ENCODE data around the gene TMEM132D.

TMEM132D gene

GRCh38 chr12:129873833-129874208 lies 30.0 kb downstream of the TMEM132D start:
- Histone ChIP-seq H3K36me3 (ENCODE audit: low read length) (no peaks in the 10 kb centered on the region), H3F3A (ENCODE audit: insufficient read depth) (no peaks in the 10 kb centered on the region), H3K4me2 (ENCODE audit: low read depth, low read length, poor library complexity, severe bottlenecking) (no peak overlapping the region), H3K9me2 (replicated peaks; ENCODE audit: insufficient read depth, low read length) (no peaks in the 10 kb centered on the region), H3K9ac (ENCODE audit: low read length) (no peak overlapping the region), H3K27ac (ENCODE audit: low read depth, low read length) (no peak overlapping the region), H4K20me1 (ENCODE audit: low read depth, low read length) (no peaks in the 10 kb centered on the region), H2AFZ (ENCODE audit: low read depth, low read length, severe bottlenecking) (no peak overlapping the region), H3K79me2 (ENCODE audit: insufficient read depth, low read length) (no peaks in the 10 kb centered on the region), H3K9me3 (ENCODE audit: insufficient read depth, low read length) (no peaks in the 10 kb centered on the region), H3K27me3 (ENCODE audit: low read length) (no peaks in the 10 kb centered on the region), H3K4me3 (ENCODE audit: insufficient read depth, low read length, poor library complexity, severe bottlenecking) (no peak overlapping the region)
- TF ChIP-seq, protein P1, sequence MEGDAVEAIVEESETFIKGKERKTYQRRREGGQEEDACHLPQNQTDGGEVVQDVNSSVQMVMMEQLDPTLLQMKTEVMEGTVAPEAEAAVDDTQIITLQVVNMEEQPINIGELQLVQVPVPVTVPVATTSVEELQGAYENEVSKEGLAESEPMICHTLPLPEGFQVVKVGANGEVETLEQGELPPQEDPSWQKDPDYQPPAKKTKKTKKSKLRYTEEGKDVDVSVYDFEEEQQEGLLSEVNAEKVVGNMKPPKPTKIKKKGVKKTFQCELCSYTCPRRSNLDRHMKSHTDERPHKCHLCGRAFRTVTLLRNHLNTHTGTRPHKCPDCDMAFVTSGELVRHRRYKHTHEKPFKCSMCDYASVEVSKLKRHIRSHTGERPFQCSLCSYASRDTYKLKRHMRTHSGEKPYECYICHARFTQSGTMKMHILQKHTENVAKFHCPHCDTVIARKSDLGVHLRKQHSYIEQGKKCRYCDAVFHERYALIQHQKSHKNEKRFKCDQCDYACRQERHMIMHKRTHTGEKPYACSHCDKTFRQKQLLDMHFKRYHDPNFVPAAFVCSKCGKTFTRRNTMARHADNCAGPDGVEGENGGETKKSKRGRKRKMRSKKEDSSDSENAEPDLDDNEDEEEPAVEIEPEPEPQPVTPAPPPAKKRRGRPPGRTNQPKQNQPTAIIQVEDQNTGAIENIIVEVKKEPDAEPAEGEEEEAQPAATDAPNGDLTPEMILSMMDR (IDR thresholded peaks at IDR 0.05; ENCODE audit: insufficient read depth, low read length, poor library complexity, severe bottlenecking), result no peak
- no peak for TF ChIP-seq EZH2phosphoT487 (conservative IDR thresholded peaks at IDR 0.05; ENCODE audit: low read length)

- no peak for TF ChIP-seq EZH2phosphoT487 (conservative IDR thresholded peaks at IDR 0.05; ENCODE audit: low read length)
- TF ChIP-seq, protein P1 (IDR thresholded peaks at IDR 0.05; ENCODE audit: insufficient read depth, low read length, poor library complexity, severe bottlenecking), result no peak
- Histone ChIP-seq H3K4me3 (ENCODE audit: insufficient read depth, low read length, poor library complexity, severe bottlenecking) (no peak overlapping the region), H3K9me2 (replicated peaks; ENCODE audit: insufficient read depth, low read length) (no peaks in the 10 kb centered on the region), H4K20me1 (ENCODE audit: low read depth, low read length) (no peaks in the 10 kb centered on the region), H3K9ac (ENCODE audit: low read length) (no peak overlapping the region), H3F3A (ENCODE audit: insufficient read depth) (no peaks in the 10 kb centered on the region), H3K79me2 (ENCODE audit: insufficient read depth, low read length) (no peaks in the 10 kb centered on the region), H3K27me3 (ENCODE audit: low read length) (no peaks in the 10 kb centered on the region), H3K36me3 (ENCODE audit: low read length) (no peaks in the 10 kb centered on the region), H3K4me2 (ENCODE audit: low read depth, low read length, poor library complexity, severe bottlenecking) (no peak overlapping the region), H3K27ac (ENCODE audit: low read depth, low read length) (no peak overlapping the region), H2AFZ (ENCODE audit: low read depth, low read length, severe bottlenecking) (no peak overlapping the region), H3K9me3 (ENCODE audit: insufficient read depth, low read length) (no peaks in the 10 kb centered on the region)
Measured at GRCh38 chr12:129873111-129873832, 30.6 kb downstream of the TMEM132D start.

- no peaks in the 10 kb centered on the region for H4K20me1 ChIP-seq (ENCODE audit: low read depth, low read length)
- TF ChIP-seq, protein P1 (IDR thresholded peaks at IDR 0.05; ENCODE audit: insufficient read depth, low read length, poor library complexity, severe bottlenecking), result no peak
- no peak for TF ChIP-seq EZH2phosphoT487 (conservative IDR thresholded peaks at IDR 0.05; ENCODE audit: low read length)
Measured at GRCh38 chr12:129871991-129872972, 31.5 kb downstream of the TMEM132D start.

More at GRCh38 chr12:129871991-129872972, 31.5 kb downstream of the TMEM132D start:
- Histone ChIP-seq H3K79me2 (ENCODE audit: insufficient read depth, low read length) (no peaks in the 10 kb centered on the region), H3K9ac (ENCODE audit: low read length) (no peak overlapping the region), H3K27me3 (ENCODE audit: low read length) (no peaks in the 10 kb centered on the region), H2AFZ (ENCODE audit: low read depth, low read length, severe bottlenecking) (no peak overlapping the region), H3K36me3 (ENCODE audit: low read length) (no peaks in the 10 kb centered on the region), H3K9me2 (replicated peaks; ENCODE audit: insufficient read depth, low read length) (no peaks in the 10 kb centered on the region), H3K4me3 (ENCODE audit: insufficient read depth, low read length, poor library complexity, severe bottlenecking) (no peak overlapping the region), H3K27ac (ENCODE audit: low read depth, low read length) (no peak overlapping the region), H3K4me2 (ENCODE audit: low read depth, low read length, poor library complexity, severe bottlenecking) (no peak overlapping the region), H3F3A (ENCODE audit: insufficient read depth) (no peaks in the 10 kb centered on the region), H3K9me3 (ENCODE audit: insufficient read depth, low read length) (no peaks in the 10 kb centered on the region)

All from SU-DHL-6 (cell line).